Activated T-cell treated with anti-CD3 and anti-CD28 coated beads, Interleukin-2, amount 50 U/mL, for 4 hours (primary cell): ENCODE measurements around the gene ZNF227. TPM values are rescaled to one million over a fixed set of nuclear protein-coding genes. Genes with fewer than 3 reads are reported as not detected.
"Not testable (repeated sequence)": the region's sequence is repeated elsewhere in the genome, so short reads cannot be mapped to it uniquely, and the experiment has no call there.

Experiments
- ATAC-seq, 2 donors: fragments of 200-7000 bp; cut with Tn5 transposase; one replicate each; pipeline ENCODE4 v1.10.0; 2021
- DNase-seq: peaks from one replicate; pipeline ENCODE4 v3.0.0-alpha.2; 2020
- H3K27me3 Mint-ChIP-seq: one replicate; pipeline ENCODE4 v1.8.0; 2021; ENCODE audit warnings: low read depth, mixed read lengths
- H3K36me3 Mint-ChIP-seq: one replicate; pipeline ENCODE4 v1.8.0; 2022; ENCODE audit warnings: mixed read lengths; ENCODE audit not compliant: insufficient read depth
- H3K4me1 Mint-ChIP-seq: one replicate; pipeline ENCODE4 v1.8.0; 2021; ENCODE audit warnings: low read depth, mixed read lengths
- H3K4me3 Mint-ChIP-seq: one replicate; pipeline ENCODE4 v1.8.0; 2021; ENCODE audit warnings: mild to moderate bottlenecking, moderate library complexity, mixed read lengths
- H3K9me3 Mint-ChIP-seq: one replicate; pipeline ENCODE4 v1.8.0; 2021; ENCODE audit warnings: mixed read lengths
- total RNA-seq, 3 donors: library from RNA; stranded (reverse); gene quantifications; one replicate each; pipeline ENCODE4 v1.2.1, GENCODE V29; 2021

Gene ZNF227
- 10 to 100 TPM; 12.5 to 15.3 (median 12.8) TPM for total RNA-seq

- H3K36me3 Mint-ChIP-seq: peaks cover 14% of the 10 kb centered on the region
- H3K9me3 Mint-ChIP-seq: peaks cover 7% of the 10 kb centered on the region
- ATAC-seq (peak; percentile 99 to 100), DNase-seq (peak; percentile 79)
- peak within 1 kb of the TSS; percentile 95 for H3K4me3 Mint-ChIP-seq
- no peaks in the 10 kb centered on the region for H3K27me3 Mint-ChIP-seq
- H3K4me1 Mint-ChIP-seq: peaks cover 23% of the 10 kb centered on the region
Observed at GRCh38 chr19:44212250-44212865, at the start of gene ZNF227. ZNF227 (plus strand) TSS chr19:44212532; CDS start chr19:44217793, 5,261 bp downstream.

- H3K9me3 Mint-ChIP-seq: peaks cover 46% of the 10 kb centered on the region
- peaks cover 31% of the 10 kb centered on the region for H3K4me1 Mint-ChIP-seq
- H3K4me3 Mint-ChIP-seq: no peak overlapping the region
- DNase-seq (no peak), ATAC-seq (no peak)
- H3K36me3 Mint-ChIP-seq: peaks cover 25% of the 10 kb centered on the region
- no peaks in the 10 kb centered on the region for H3K27me3 Mint-ChIP-seq
Observed at GRCh38 chr19:44163789-44164188, 48.5 kb upstream of the ZNF227 start.

- no peak for ATAC-seq
Observed at GRCh38 chr19:44164327-44164672, 48.0 kb upstream of the ZNF227 start.

GRCh38 chr19:44164673-44165512 lies 47.4 kb upstream of the ZNF227 start, which contains the start of gene ZNF226:
ZNF226 (plus strand) TSS chr19:44165100; CDS start chr19:44170081, 4,981 bp downstream.
- Mint-ChIP-seq H3K9me3 (peaks cover 46% of the 10 kb centered on the region), H3K27me3 (no peaks in the 10 kb centered on the region)

More at GRCh38 chr19:44164327-44164672, 48.0 kb upstream of the ZNF227 start:
- no peaks in the 10 kb centered on the region for H3K27me3 Mint-ChIP-seq
- H3K4me1 Mint-ChIP-seq: peaks cover 31% of the 10 kb centered on the region
- no peak for DNase-seq
- H3K4me3 Mint-ChIP-seq: peak overlapping the region; percentile 98
- peaks cover 28% of the 10 kb centered on the region for H3K36me3 Mint-ChIP-seq
- peaks cover 46% of the 10 kb centered on the region for H3K9me3 Mint-ChIP-seq

GRCh38 chr19:44170660-44171059 lies 41.7 kb upstream of the ZNF227 start:
- DNase-seq, H3K4me3 Mint-ChIP-seq, H3K27me3 Mint-ChIP-seq, ATAC-seq: not testable (repeated sequence)
- Mint-ChIP-seq H3K36me3 (peaks cover 80% of the 10 kb centered on the region), H3K9me3 (peaks cover 53% of the 10 kb centered on the region), H3K4me1 (peaks cover 20% of the 10 kb centered on the region)

More at GRCh38 chr19:44164673-44165512, 47.4 kb upstream of the ZNF227 start, which contains the start of gene ZNF226:
- peaks cover 31% of the 10 kb centered on the region for H3K4me1 Mint-ChIP-seq
- peak within 1 kb of the TSS; percentile 98 for H3K4me3 Mint-ChIP-seq
- DNase-seq (peak; percentile 73), ATAC-seq (peak; percentile 95 to 98)
- peaks cover 34% of the 10 kb centered on the region for H3K36me3 Mint-ChIP-seq

- Mint-ChIP-seq H3K4me1 (no peaks in the 10 kb centered on the region), H3K4me3 (no peak overlapping the region), H3K27me3 (no peaks in the 10 kb centered on the region), H3K36me3 (peaks cover 67% of the 10 kb centered on the region), H3K9me3 (peaks cover 75% of the 10 kb centered on the region)
- DNase-seq: no peak
- ATAC-seq: no peak
Observed at GRCh38 chr19:44176590-44176989, 35.7 kb upstream of the ZNF227 start.

- ATAC-seq (no peak), DNase-seq (no peak)
- H3K36me3 Mint-ChIP-seq: peaks cover 24% of the 10 kb centered on the region
- H3K27me3 Mint-ChIP-seq: no peaks in the 10 kb centered on the region
- no peak overlapping the region for H3K4me3 Mint-ChIP-seq
- H3K4me1 Mint-ChIP-seq: no peaks in the 10 kb centered on the region
- H3K9me3 Mint-ChIP-seq: peaks cover 62% of the 10 kb centered on the region
Observed at GRCh38 chr19:44180968-44181367, 31.4 kb upstream of the ZNF227 start.

GRCh38 chr19:44182145-44182544 lies 30.2 kb upstream of the ZNF227 start:
- ATAC-seq (no peak), DNase-seq (no peak)
- H3K4me1 Mint-ChIP-seq: no peaks in the 10 kb centered on the region
- H3K27me3 Mint-ChIP-seq: no peaks in the 10 kb centered on the region
- no peak overlapping the region for H3K4me3 Mint-ChIP-seq
- H3K36me3 Mint-ChIP-seq: peaks cover 12% of the 10 kb centered on the region
- peaks cover 59% of the 10 kb centered on the region for H3K9me3 Mint-ChIP-seq

- H3K4me3 Mint-ChIP-seq: no peak overlapping the region
- peaks cover 10% of the 10 kb centered on the region for H3K36me3 Mint-ChIP-seq
- H3K27me3 Mint-ChIP-seq: no peaks in the 10 kb centered on the region
- ATAC-seq: no peak
- DNase-seq: no peak
- H3K4me1 Mint-ChIP-seq: no peaks in the 10 kb centered on the region
- H3K9me3 Mint-ChIP-seq: peaks cover 46% of the 10 kb centered on the region
Observed at GRCh38 chr19:44190020-44190419, 22.3 kb upstream of the ZNF227 start.

GRCh38 chr19:44192127-44192526 lies 20.2 kb upstream of the ZNF227 start:
- peaks cover 52% of the 10 kb centered on the region for H3K9me3 Mint-ChIP-seq
- H3K36me3 Mint-ChIP-seq: peaks cover 10% of the 10 kb centered on the region
- ATAC-seq (no peak), DNase-seq (no peak)
- peaks cover 3% of the 10 kb centered on the region for H3K27me3 Mint-ChIP-seq
- H3K4me3 Mint-ChIP-seq: no peak overlapping the region
- H3K4me1 Mint-ChIP-seq: no peaks in the 10 kb centered on the region

- Mint-ChIP-seq H3K9me3 (peaks cover 36% of the 10 kb centered on the region), H3K4me3 (no peak overlapping the region), H3K27me3 (peaks cover 6% of the 10 kb centered on the region), H3K36me3 (peaks cover 5% of the 10 kb centered on the region), H3K4me1 (no peaks in the 10 kb centered on the region)
- no peak for DNase-seq
- no peak for ATAC-seq
Observed at GRCh38 chr19:44196772-44197171, 15.6 kb upstream of the ZNF227 start.

- peaks cover 6% of the 10 kb centered on the region for H3K4me1 Mint-ChIP-seq
- H3K9me3 Mint-ChIP-seq: peaks cover 25% of the 10 kb centered on the region
- no peak for ATAC-seq
- DNase-seq: no peak
- no peak overlapping the region for H3K4me3 Mint-ChIP-seq
- H3K36me3 Mint-ChIP-seq: peaks cover 11% of the 10 kb centered on the region
- H3K27me3 Mint-ChIP-seq: peaks cover 20% of the 10 kb centered on the region
Observed at GRCh38 chr19:44202470-44202869, 9.9 kb upstream of the ZNF227 start.

GRCh38 chr19:44202974-44203373 lies 9.4 kb upstream of the ZNF227 start:
- no peak for DNase-seq
- ATAC-seq: no peak
- Mint-ChIP-seq H3K9me3 (peaks cover 23% of the 10 kb centered on the region), H3K4me1 (peaks cover 10% of the 10 kb centered on the region), H3K4me3 (no peak overlapping the region), H3K36me3 (peaks cover 11% of the 10 kb centered on the region), H3K27me3 (peaks cover 20% of the 10 kb centered on the region)

GRCh38 chr19:44203877-44204276 lies 8.5 kb upstream of the ZNF227 start:
- ATAC-seq, DNase-seq, H3K4me3 Mint-ChIP-seq: not testable (repeated sequence)
- H3K27me3 Mint-ChIP-seq: peaks cover 20% of the 10 kb centered on the region
- peaks cover 26% of the 10 kb centered on the region for H3K9me3 Mint-ChIP-seq
- H3K36me3 Mint-ChIP-seq: peaks cover 11% of the 10 kb centered on the region
- peaks cover 12% of the 10 kb centered on the region for H3K4me1 Mint-ChIP-seq
